ENCODE measurements around the gene ZNRF2. TPM values are rescaled to one million over a fixed set of nuclear protein-coding genes. Genes with fewer than 3 reads are reported as not detected.

The ZNRF2 gene
- polyA plus RNA-seq, 1 donor (not counting 4 experiments of a cell fraction or from before 2014, with no cell fraction given) = 7.0 TPM

DNA sequence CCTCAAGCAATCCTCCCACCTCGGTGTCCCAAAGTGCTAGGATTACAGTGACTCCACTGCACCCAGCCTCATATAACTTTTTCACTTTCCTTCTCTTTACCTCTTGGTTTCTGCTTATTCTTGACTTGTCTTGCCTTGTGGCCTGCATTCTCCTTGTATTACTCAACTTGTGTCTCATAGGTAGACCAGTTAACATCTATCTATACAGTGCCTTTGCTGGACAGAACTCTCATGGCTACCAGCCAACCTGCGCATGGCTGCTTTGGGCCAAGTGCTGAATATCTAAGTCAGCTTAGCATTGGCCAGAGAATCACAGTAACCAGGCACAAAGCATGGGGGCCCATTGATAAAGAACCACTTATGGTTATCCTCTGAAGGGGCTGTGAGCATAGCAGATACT is 42.6 kb upstream of the ZNRF2 start:
- H3K79me2 ChIP-seq (ENCODE audit: control insufficient read depth, insufficient read depth, low read length) = no peaks in the 10 kb centered on the region
- peak; percentile 26 for DNase-seq (ENCODE audit: low read depth, low spot score)
- peak overlapping the region in 1 of 3 experiments; percentile 13 for H3K4me3 ChIP-seq (ENCODE audit: control insufficient read depth in 2 of 3, extremely low read depth in 1 of 3, insufficient read depth in 2 of 3, low read depth in 1 of 3, low read length in 3 of 3)
- H3K9ac ChIP-seq (ENCODE audit: control insufficient read depth, extremely low read depth, insufficient read depth, low read length) = no peak overlapping the region
- TF ChIP-seq, protein P1, sequence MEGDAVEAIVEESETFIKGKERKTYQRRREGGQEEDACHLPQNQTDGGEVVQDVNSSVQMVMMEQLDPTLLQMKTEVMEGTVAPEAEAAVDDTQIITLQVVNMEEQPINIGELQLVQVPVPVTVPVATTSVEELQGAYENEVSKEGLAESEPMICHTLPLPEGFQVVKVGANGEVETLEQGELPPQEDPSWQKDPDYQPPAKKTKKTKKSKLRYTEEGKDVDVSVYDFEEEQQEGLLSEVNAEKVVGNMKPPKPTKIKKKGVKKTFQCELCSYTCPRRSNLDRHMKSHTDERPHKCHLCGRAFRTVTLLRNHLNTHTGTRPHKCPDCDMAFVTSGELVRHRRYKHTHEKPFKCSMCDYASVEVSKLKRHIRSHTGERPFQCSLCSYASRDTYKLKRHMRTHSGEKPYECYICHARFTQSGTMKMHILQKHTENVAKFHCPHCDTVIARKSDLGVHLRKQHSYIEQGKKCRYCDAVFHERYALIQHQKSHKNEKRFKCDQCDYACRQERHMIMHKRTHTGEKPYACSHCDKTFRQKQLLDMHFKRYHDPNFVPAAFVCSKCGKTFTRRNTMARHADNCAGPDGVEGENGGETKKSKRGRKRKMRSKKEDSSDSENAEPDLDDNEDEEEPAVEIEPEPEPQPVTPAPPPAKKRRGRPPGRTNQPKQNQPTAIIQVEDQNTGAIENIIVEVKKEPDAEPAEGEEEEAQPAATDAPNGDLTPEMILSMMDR (optimal IDR thresholded peaks at IDR 0.05 in 1 of 3, IDR thresholded peaks at IDR 0.05 in 1 of 3, conservative IDR thresholded peaks at IDR 0.05 in 1 of 3; ENCODE audit: extremely low read depth in 1 of 3, insufficient read depth in 2 of 3, low read length in 3 of 3) = no peak
- no peak for TF ChIP-seq EZH2 (IDR thresholded peaks at IDR 0.05; ENCODE audit: low read length)
- H3K36me3 ChIP-seq (ENCODE audit: control insufficient read depth in 2 of 2, extremely low read depth in 1 of 2, insufficient read depth in 2 of 2, low read length in 2 of 2) = no peaks in the 10 kb centered on the region
- no peaks in the 10 kb centered on the region for H3K9me3 ChIP-seq (ENCODE audit: control insufficient read depth, low read depth, low read length)
- H4K20me1 ChIP-seq (ENCODE audit: control insufficient read depth, extremely low read depth, insufficient read depth, low read length) = no peaks in the 10 kb centered on the region
- H3K27me3 ChIP-seq (ENCODE audit: control insufficient read depth, extremely low read depth, insufficient read depth, low read length) = no peaks in the 10 kb centered on the region
- H3K4me1 ChIP-seq (ENCODE audit: control insufficient read depth, extremely low read depth, insufficient read depth, low read length) = peaks cover 26% of the 10 kb centered on the region
- H2AFZ ChIP-seq (ENCODE audit: control insufficient read depth, low read length) = no peak overlapping the region
- no peak overlapping the region for H3K27ac ChIP-seq (ENCODE audit: control insufficient read depth, insufficient read depth, low read length)
- H3K4me2 ChIP-seq (ENCODE audit: control insufficient read depth, extremely low read depth, insufficient read depth, low read depth, low read length) = peak overlapping the region; percentile 68
- no peaks in the 10 kb centered on the region for H3K9me1 ChIP-seq (ENCODE audit: control insufficient read depth, extremely low read depth, insufficient read depth, low read length)
- dilution Hi-C loops (cut with MboI; ENCODE audit: extremely low pct_ligation_motif_present, low sequenced_read_pairs) = no loop called here
- peak; percentile 98 for FAIRE-seq

DNA sequence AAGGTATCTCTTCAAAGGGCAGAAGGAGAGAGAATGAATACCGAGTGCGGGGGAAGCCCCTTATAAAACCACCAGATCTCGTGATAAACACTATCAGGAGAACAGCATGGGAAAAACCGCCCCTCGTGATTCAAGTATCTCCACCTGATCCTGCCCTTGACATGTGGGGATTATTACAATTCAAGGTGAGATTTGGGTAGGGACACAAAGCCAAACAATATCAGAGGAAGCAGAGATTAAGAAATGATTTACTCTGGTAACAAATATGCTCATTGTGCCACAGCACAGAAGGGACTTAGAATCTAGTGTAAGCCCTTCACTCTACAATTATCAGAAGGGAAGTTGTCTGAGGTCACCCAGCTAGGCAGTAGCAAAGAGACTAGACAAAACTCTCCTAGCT is 40.1 kb upstream of the ZNRF2 start:
- no peaks in the 10 kb centered on the region for H3K36me3 ChIP-seq (ENCODE audit: control insufficient read depth in 2 of 2, extremely low read depth in 1 of 2, insufficient read depth in 2 of 2, low read length in 2 of 2)
- no peaks in the 10 kb centered on the region for H3K9me3 ChIP-seq (ENCODE audit: control insufficient read depth, low read depth, low read length)
- dilution Hi-C loops (cut with MboI; ENCODE audit: extremely low pct_ligation_motif_present, low sequenced_read_pairs) = no loop called here
- H3K27ac ChIP-seq (ENCODE audit: control insufficient read depth, insufficient read depth, low read length) = no peak overlapping the region
- no peak overlapping the region for H3K9ac ChIP-seq (ENCODE audit: control insufficient read depth, extremely low read depth, insufficient read depth, low read length)
- no peaks in the 10 kb centered on the region for H3K27me3 ChIP-seq (ENCODE audit: control insufficient read depth, extremely low read depth, insufficient read depth, low read length)
- TF ChIP-seq, protein P1 (optimal IDR thresholded peaks at IDR 0.05 in 1 of 3, IDR thresholded peaks at IDR 0.05 in 1 of 3, conservative IDR thresholded peaks at IDR 0.05 in 1 of 3; ENCODE audit: extremely low read depth in 1 of 3, insufficient read depth in 2 of 3, low read length in 3 of 3) = no peak
- H3K9me1 ChIP-seq (ENCODE audit: control insufficient read depth, extremely low read depth, insufficient read depth, low read length) = no peaks in the 10 kb centered on the region
- H3K4me1 ChIP-seq (ENCODE audit: control insufficient read depth, extremely low read depth, insufficient read depth, low read length) = peaks cover 18% of the 10 kb centered on the region
- no peak overlapping the region for H3K4me2 ChIP-seq (ENCODE audit: control insufficient read depth, extremely low read depth, insufficient read depth, low read depth, low read length)
- DNase-seq (ENCODE audit: low read depth, low spot score) = no peak
- H4K20me1 ChIP-seq (ENCODE audit: control insufficient read depth, extremely low read depth, insufficient read depth, low read length) = no peaks in the 10 kb centered on the region
- H2AFZ ChIP-seq (ENCODE audit: control insufficient read depth, low read length) = no peak overlapping the region
- no peak for FAIRE-seq
- no peak overlapping the region for H3K4me3 ChIP-seq (ENCODE audit: control insufficient read depth in 2 of 3, extremely low read depth in 1 of 3, insufficient read depth in 2 of 3, low read depth in 1 of 3, low read length in 3 of 3)
- H3K79me2 ChIP-seq (ENCODE audit: control insufficient read depth, insufficient read depth, low read length) = no peaks in the 10 kb centered on the region
